HepG2 (cell line): ENCODE data around the gene PCDHGA12. TPM values are rescaled to one million over a fixed set of nuclear protein-coding genes. Genes with fewer than 3 reads are reported as not detected.

Experiments used
- ATAC-seq: fragments of 200-7000 bp; cut with Tn5 transposase; 3 replicates; pipeline ENCODE4 v1.9.1; 2020; ENCODE audit warnings: mild to moderate bottlenecking, moderate library complexity
- BruUV-seq: library from RNA; stranded (reverse); fragments of 400-500 nt; replicated peaks from 2 replicates; lab custom pipeline; 2021; lab: Mats Ljungman, UMichigan
- CTCF ChIA-PET: fragments of 300-600 bp; formaldehyde crosslinking; extraction: SDS; loops from one replicate; lab custom pipeline; 2021; ENCODE audit warnings: low total read pairs, inconsistent platforms, low intra/inter-chr PET ratio; lab: Yijun Ruan, JAX
- POLR2A ChIA-PET: fragments of 350-600 bp; sonication (Branson Sonifier 250); formaldehyde crosslinking; loops from one replicate; lab custom pipeline; 2020; ENCODE audit warnings: antibody characterized with exemption, inconsistent platforms; lab: Yijun Ruan, JAX
- DNase-seq: peaks from one replicate; pipeline ENCODE4 v3.0.0-alpha.2; 2015; ENCODE audit warnings: low spot score
- FAIRE-seq: peaks from 3 replicates; lab custom pipeline; 2011; peaks lifted over from hg19 to GRCh38; lab: Jason Lieb, UNC
- H2AFZ ChIP-seq: one replicate; pipeline ENCODE4 v1.6.1; 2011; ENCODE audit warnings: low read length, inconsistent platforms
- H3K27ac ChIP-seq: fragments of 300-600 bp; 3 replicates; pipeline ENCODE4 v1.8.0; 2011; ENCODE audit warnings: mixed run types, mild to moderate bottlenecking, mixed read lengths, low read length, inconsistent platforms; ENCODE audit not compliant: insufficient read depth; ENCODE audit errors: extremely low read length
- H3K27me3 ChIP-seq, 2 experiments: fragments of 200-600 bp in 1 of 2; 2 replicates in 1 of 2; 3 replicates in 1 of 2; pipeline versions ENCODE4 v1.6.0 to v1.8.0; 2011; ENCODE audit warnings: low read length in 2 of 2, mild to moderate bottlenecking in 2 of 2, moderate library complexity in 2 of 2, inconsistent platforms in 1 of 2; ENCODE audit not compliant: insufficient read depth in 2 of 2, control insufficient read depth in 1 of 2
- H3K36me3 ChIP-seq, 2 experiments: fragments of 200-600 bp in 1 of 2; replicated peaks in 1 of 2; 2 replicates in 1 of 2; 3 replicates in 1 of 2; pipeline versions ENCODE4 v1.5.1 to v1.8.0; 2011; ENCODE audit warnings: low read length in 2 of 2, inconsistent platforms in 1 of 2; ENCODE audit not compliant: insufficient read depth in 2 of 2, control insufficient read depth in 1 of 2
- H3K4me1 ChIP-seq: 2 replicates; pipeline ENCODE4 v1.5.1; 2012; ENCODE audit warnings: low read length, inconsistent platforms; ENCODE audit not compliant: insufficient read depth
- H3K4me2 ChIP-seq: 2 replicates; pipeline ENCODE4 v1.6.0; 2011; ENCODE audit warnings: low read depth, low read length, inconsistent platforms
- H3K4me3 ChIP-seq, 3 experiments: fragments of 200-600 bp in 1 of 3; sonication (generic), shearing (Covaris generic) in 1 of 3; replicated peaks in 1 of 3; 2 replicates each; pipeline ENCODE4 v1.5.1; 2011 to 2016; ENCODE audit warnings: low read length in 3 of 3, inconsistent platforms in 2 of 3, low read depth in 2 of 3, mild to moderate bottlenecking in 2 of 3, control low read depth in 1 of 3, mixed read lengths in 1 of 3; ENCODE audit not compliant: insufficient read depth in 1 of 3
- H3K79me2 ChIP-seq: one replicate; pipeline ENCODE4 v1.6.1; 2011; ENCODE audit warnings: low read length, inconsistent platforms; ENCODE audit not compliant: insufficient read depth
- H3K9ac ChIP-seq: 2 replicates; pipeline ENCODE4 v1.6.0; 2011; ENCODE audit warnings: mild to moderate bottlenecking, low read depth, low read length, inconsistent platforms; ENCODE audit not compliant: insufficient read depth
- H3K9me3 ChIP-seq: 2 replicates; pipeline ENCODE4 v1.5.1; 2012; ENCODE audit warnings: mild to moderate bottlenecking, low read length
- H4K20me1 ChIP-seq: 2 replicates; pipeline ENCODE4 v1.6.0; 2011; ENCODE audit warnings: inconsistent platforms, mild to moderate bottlenecking, low read length, moderate library complexity; ENCODE audit not compliant: insufficient read depth
- CBFB ChIP-seq: sonication (generic); formaldehyde crosslinking; IDR thresholded peaks from 2 replicates; pipeline ENCODE4 v1.4.0; 2020; ENCODE audit warnings: missing genetic modification reagents
- ETV5 ChIP-seq: IDR thresholded peaks from 2 replicates; pipeline ENCODE4 v1.6.1; 2018; ENCODE audit warnings: missing biosample characterization, missing genetic modification reagents, inconsistent platforms, borderline replicate concordance
- HDAC1 ChIP-seq: sonication (generic); formaldehyde crosslinking; IDR thresholded peaks from 2 replicates; pipeline ENCODE4 v1.5.1; 2020; ENCODE audit warnings: mild to moderate bottlenecking, missing genetic modification reagents
- KDM4B ChIP-seq: sonication (generic); formaldehyde crosslinking; IDR thresholded peaks from 2 replicates; pipeline ENCODE4 v1.4.0; 2020; ENCODE audit warnings: missing genetic modification reagents
- SP5 ChIP-seq: IDR thresholded peaks from 2 replicates; pipeline ENCODE4 v1.6.1; 2016; ENCODE audit warnings: low read depth, borderline replicate concordance
- STAG1 ChIP-seq: sonication (generic); formaldehyde crosslinking; IDR thresholded peaks from 2 replicates; pipeline ENCODE4 v1.4.0; 2020; ENCODE audit warnings: missing genetic modification reagents
- TBP ChIP-seq: sonication (generic); formaldehyde crosslinking; IDR thresholded peaks from 2 replicates; pipeline ENCODE4 v1.5.0; 2020; ENCODE audit warnings: missing genetic modification reagents
- THAP11 ChIP-seq: IDR thresholded peaks from 2 replicates; pipeline ENCODE4 v1.6.1; 2016; ENCODE audit warnings: missing biosample characterization, missing genetic modification reagents
- ZNF282 ChIP-seq: fragments of 450-650 bp; IDR thresholded peaks from 2 replicates; pipeline ENCODE4 v1.6.1; 2018; ENCODE audit not compliant: partially characterized antibody
- ZNF883 ChIP-seq: sonication (generic); formaldehyde crosslinking; IDR thresholded peaks from 2 replicates; pipeline ENCODE4 v1.5.1; 2020; ENCODE audit warnings: mild to moderate bottlenecking, missing genetic modification reagents; ENCODE audit errors: not compliant biosample characterization
- WGBS: methylation state at CpG from one replicate; pipeline ENCODE4 v1.1.6; 2017; ENCODE audit warnings: low lambda C conversion rate; 5-methylcytosine and 5-hydroxymethylcytosine counted together
- in situ Hi-C: cut with HindIII; loops from 2 replicates; pipeline ENCODE4 v1.10.0; 2017; ENCODE audit warnings: low pct_unique_long_range_greater_than_20kb; ENCODE audit not compliant: extremely low pct_ligation_motif_present
- intact Hi-C: fragments of 100-400 bp; cut with micrococcal nuclease; formaldehyde crosslinking; loops from one replicate; pipeline ENCODE4 v1.10.0; 2022; ENCODE audit not compliant: unreplicated experiment
- polyA plus RNA-seq, 8 experiments: library from polyadenylated mRNA; depleted of rRNA in 3 of 8; stranded (reverse) in 7 of 8; unstranded in 1 of 8; fragments of >200 nt; fragmentation: Illumina TruSeq in 4 of 8; extraction: Trizol in 4 of 8; gene quantifications; 2 replicates each; pipeline versions ENCODE4 v1.2.1 to v1.2.3, GENCODE V29; 2011 to 2016; ENCODE audit warnings: low read depth in 4 of 8, missing spikeins in 1 of 8, mixed read lengths in 1 of 8; ENCODE audit not compliant: insufficient read depth in 1 of 8
- total RNA-seq, 5 experiments: library from RNA; depleted of rRNA; stranded (reverse); fragments of >200 nt; fragmentation: Illumina TruSeq; extraction: Trizol; gene quantifications; 2 replicates each; pipeline ENCODE4 v1.2.3, GENCODE V29; 2016; ENCODE audit warnings: low read depth in 1 of 5
- TF ChIP-seq, protein P1 (sequence below): sonication (generic); formaldehyde crosslinking; IDR thresholded peaks from 2 replicates; pipeline ENCODE4 v1.4.0; 2020; ENCODE audit warnings: mild to moderate bottlenecking, missing genetic modification reagents, borderline replicate concordance
- TF ChIP-seq, protein P2 (sequence below): sonication (generic); formaldehyde crosslinking; IDR thresholded peaks from 2 replicates; pipeline ENCODE4 v1.8.0; 2022; ENCODE audit warnings: mild to moderate bottlenecking, missing genetic modification reagents; ENCODE audit not compliant: insufficient replicate concordance
- TF ChIP-seq, protein P3 (sequence below): sonication (generic); formaldehyde crosslinking; IDR thresholded peaks from 2 replicates; pipeline ENCODE4 v1.5.0; 2020; ENCODE audit warnings: mild to moderate bottlenecking, missing genetic modification reagents, moderate library complexity

PCDHGA12 gene
- total and polyA plus RNA-seq, 2 of the 13 experiments (the other 11 are each of a cell fraction or from before 2014, with no cell fraction given), result 0.07 to 0.13 TPM

DNA sequence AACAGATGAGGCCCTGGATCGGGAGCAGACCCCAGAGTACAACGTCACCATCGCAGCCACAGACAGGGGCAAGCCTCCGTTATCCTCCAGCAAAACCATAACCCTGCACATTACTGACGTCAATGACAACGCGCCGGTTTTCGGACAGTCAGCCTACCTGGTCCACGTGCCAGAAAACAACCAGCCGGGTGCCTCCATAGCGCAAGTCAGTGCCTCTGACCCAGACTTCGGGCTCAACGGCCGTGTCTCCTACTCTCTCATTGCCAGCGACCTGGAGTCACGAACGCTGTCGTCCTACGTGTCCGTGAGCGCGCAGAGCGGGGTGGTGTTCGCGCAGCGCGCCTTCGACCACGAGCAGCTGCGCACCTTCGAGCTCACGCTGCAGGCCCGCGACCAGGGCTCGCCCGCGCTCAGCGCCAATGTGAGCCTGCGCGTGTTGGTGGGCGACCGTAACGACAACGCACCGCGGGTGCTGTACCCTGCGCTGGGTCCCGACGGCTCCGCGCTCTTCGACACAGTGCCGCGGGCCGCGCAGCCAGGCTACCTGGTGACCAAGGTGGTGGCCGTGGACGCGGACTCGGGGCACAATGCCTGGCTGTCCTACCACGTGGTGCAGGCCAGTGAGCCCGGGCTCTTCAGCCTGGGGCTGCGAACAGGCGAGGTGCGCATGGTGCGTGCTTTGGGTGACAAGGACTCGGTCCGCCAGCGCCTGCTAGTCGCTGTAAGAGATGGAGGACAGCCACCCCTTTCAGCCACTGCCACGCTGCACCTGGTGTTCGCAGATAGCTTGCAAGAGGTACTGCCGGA is 11.0 kb upstream of the PCDHGA12 start (continued):
- TF ChIP-seq, protein P1, sequence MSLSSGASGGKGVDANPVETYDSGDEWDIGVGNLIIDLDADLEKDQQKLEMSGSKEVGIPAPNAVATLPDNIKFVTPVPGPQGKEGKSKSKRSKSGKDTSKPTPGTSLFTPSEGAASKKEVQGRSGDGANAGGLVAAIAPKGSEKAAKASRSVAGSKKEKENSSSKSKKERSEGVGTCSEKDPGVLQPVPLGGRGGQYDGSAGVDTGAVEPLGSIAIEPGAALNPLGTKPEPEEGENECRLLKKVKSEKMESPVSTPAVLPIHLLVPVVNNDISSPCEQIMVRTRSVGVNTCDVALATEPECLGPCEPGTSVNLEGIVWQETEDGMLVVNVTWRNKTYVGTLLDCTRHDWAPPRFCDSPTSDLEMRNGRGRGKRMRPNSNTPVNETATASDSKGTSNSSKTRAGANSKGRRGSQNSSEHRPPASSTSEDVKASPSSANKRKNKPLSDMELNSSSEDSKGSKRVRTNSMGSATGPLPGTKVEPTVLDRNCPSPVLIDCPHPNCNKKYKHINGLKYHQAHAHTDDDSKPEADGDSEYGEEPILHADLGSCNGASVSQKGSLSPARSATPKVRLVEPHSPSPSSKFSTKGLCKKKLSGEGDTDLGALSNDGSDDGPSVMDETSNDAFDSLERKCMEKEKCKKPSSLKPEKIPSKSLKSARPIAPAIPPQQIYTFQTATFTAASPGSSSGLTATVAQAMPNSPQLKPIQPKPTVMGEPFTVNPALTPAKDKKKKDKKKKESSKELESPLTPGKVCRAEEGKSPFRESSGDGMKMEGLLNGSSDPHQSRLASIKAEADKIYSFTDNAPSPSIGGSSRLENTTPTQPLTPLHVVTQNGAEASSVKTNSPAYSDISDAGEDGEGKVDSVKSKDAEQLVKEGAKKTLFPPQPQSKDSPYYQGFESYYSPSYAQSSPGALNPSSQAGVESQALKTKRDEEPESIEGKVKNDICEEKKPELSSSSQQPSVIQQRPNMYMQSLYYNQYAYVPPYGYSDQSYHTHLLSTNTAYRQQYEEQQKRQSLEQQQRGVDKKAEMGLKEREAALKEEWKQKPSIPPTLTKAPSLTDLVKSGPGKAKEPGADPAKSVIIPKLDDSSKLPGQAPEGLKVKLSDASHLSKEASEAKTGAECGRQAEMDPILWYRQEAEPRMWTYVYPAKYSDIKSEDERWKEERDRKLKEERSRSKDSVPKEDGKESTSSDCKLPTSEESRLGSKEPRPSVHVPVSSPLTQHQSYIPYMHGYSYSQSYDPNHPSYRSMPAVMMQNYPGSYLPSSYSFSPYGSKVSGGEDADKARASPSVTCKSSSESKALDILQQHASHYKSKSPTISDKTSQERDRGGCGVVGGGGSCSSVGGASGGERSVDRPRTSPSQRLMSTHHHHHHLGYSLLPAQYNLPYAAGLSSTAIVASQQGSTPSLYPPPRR (CRISPR knock-in tag), result no peak
- TF ChIP-seq ZNF282 (no peak), ETV5 (CRISPR knock-in tag) (no peak), SP5 (CRISPR knock-in tag) (no peak)

DNA sequence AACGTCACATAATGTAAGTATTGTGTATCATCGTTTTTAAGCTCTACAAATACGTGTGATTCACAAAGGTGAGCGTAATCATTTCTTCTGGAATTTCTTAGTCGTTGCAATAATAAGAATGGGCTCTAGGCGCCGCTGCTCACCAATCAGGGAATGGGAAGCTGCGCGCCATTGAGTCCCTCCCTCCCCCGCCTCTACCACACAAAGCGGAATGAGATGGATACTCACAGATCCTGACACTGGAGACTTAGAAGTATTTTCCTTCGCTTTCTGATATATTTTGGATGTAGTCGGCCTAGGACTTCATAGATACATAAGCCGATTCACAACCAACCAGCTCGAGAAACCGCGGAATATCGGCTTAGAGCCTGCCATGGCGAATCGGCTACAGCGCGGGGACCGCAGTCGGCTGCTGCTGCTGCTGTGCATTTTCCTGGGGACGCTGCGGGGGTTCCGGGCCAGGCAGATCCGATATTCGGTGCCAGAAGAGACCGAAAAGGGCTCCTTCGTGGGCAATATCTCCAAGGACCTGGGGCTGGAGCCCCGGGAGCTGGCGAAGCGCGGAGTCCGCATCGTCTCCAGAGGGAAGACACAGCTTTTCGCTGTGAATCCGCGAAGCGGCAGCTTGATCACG is 9.3 kb upstream of the PCDHGA12 start, which contains the start of gene PCDHGA11:
Gene PCDHGA11, plus strand, starts transcription at position 197 of the 634 bp plus-strand sequence. Its CDS starts 177 bp downstream, at position 374.
- intact Hi-C loops, result no loop called here
- Histone ChIP-seq H3K79me2 (no peaks in the 10 kb centered on the region), H3K9ac (no peak within 1 kb of the TSS), H3K4me1 (no peaks in the 10 kb centered on the region), H3K27ac (no peak within 1 kb of the TSS), H3K4me3 (no peak within 1 kb of the TSS), H3K36me3 (no peaks in the 10 kb centered on the region), H3K27me3 (no peaks in the 10 kb centered on the region), H2AFZ (no peak within 1 kb of the TSS), H3K9me3 (peaks cover 30% of the 10 kb centered on the region), H3K4me2 (no peak within 1 kb of the TSS), H4K20me1 (no peaks in the 10 kb centered on the region)
- ATAC-seq, result no peak
- DNase-seq, result no peak
- ChIA-PET POLR2A (no interaction called here), CTCF (interaction anchor here (1.4 kb wide), 1 partner anchor 104 kb away, joined by 8 read pairs; no protein-coding TSS in a partner anchor)
- WGBS, result 76% methylated on average over 39 of the region's 42 CpGs
- in situ Hi-C loops, result no loop called here
- BruUV-seq, result no TSS peak
- FAIRE-seq, result no peak
- TF ChIP-seq, protein P2, sequence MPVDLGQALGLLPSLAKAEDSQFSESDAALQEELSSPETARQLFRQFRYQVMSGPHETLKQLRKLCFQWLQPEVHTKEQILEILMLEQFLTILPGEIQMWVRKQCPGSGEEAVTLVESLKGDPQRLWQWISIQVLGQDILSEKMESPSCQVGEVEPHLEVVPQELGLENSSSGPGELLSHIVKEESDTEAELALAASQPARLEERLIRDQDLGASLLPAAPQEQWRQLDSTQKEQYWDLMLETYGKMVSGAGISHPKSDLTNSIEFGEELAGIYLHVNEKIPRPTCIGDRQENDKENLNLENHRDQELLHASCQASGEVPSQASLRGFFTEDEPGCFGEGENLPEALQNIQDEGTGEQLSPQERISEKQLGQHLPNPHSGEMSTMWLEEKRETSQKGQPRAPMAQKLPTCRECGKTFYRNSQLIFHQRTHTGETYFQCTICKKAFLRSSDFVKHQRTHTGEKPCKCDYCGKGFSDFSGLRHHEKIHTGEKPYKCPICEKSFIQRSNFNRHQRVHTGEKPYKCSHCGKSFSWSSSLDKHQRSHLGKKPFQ (CRISPR knock-in tag), result no peak
- TF ChIP-seq KDM4B (no peak), STAG1 (peak; percentile 30), TBP (CRISPR knock-in tag) (no peak), ZNF883 (no peak), THAP11 (no peak), HDAC1 (CRISPR knock-in tag) (no peak), CBFB (no peak)
- TF ChIP-seq, protein P3, sequence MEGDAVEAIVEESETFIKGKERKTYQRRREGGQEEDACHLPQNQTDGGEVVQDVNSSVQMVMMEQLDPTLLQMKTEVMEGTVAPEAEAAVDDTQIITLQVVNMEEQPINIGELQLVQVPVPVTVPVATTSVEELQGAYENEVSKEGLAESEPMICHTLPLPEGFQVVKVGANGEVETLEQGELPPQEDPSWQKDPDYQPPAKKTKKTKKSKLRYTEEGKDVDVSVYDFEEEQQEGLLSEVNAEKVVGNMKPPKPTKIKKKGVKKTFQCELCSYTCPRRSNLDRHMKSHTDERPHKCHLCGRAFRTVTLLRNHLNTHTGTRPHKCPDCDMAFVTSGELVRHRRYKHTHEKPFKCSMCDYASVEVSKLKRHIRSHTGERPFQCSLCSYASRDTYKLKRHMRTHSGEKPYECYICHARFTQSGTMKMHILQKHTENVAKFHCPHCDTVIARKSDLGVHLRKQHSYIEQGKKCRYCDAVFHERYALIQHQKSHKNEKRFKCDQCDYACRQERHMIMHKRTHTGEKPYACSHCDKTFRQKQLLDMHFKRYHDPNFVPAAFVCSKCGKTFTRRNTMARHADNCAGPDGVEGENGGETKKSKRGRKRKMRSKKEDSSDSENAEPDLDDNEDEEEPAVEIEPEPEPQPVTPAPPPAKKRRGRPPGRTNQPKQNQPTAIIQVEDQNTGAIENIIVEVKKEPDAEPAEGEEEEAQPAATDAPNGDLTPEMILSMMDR (CRISPR knock-in tag), result peak; percentile 60
